Activated CD4-positive, alpha-beta T cell treated with anti-CD3 and anti-CD28 coated beads, Interleukin-2, Interleukin-4, amounts not matched to agents 100 ng/mL and 50 ng/mL, durations not matched to agents 16 hours and 8 hours (primary cell): ENCODE measurements around the gene TMPRSS3.

ENCODE experiments used
- DNase-seq: peaks from one replicate; pipeline ENCODE4 v3.0.0-alpha.2; 2020; ENCODE audit warnings: low spot score

TMPRSS3 gene

GRCh38 chr21:42395905-42396651 is at the start of gene TMPRSS3:
Gene TMPRSS3, minus strand, starts transcription at chr21:42396052. Its CDS starts 635 bp downstream, at chr21:42395417.
- DNase-seq = no peak

- no peak for DNase-seq
Measured at GRCh38 chr21:42445311-42445710, 49.5 kb upstream of the TMPRSS3 start.

- no peak for DNase-seq
Measured at GRCh38 chr21:42444745-42445059, 48.9 kb upstream of the TMPRSS3 start.

- no peak for DNase-seq
Measured at GRCh38 chr21:42443876-42444744, 48.3 kb upstream of the TMPRSS3 start.

GRCh38 chr21:42443181-42443785 is 47.4 kb upstream of the TMPRSS3 start:
- no peak for DNase-seq

- no peak for DNase-seq
Measured at GRCh38 chr21:42441963-42442362, 46.1 kb upstream of the TMPRSS3 start.

- no peak for DNase-seq
Measured at GRCh38 chr21:42440187-42440792, 44.4 kb upstream of the TMPRSS3 start.

GRCh38 chr21:42439284-42440186 is 43.7 kb upstream of the TMPRSS3 start:
- DNase-seq = no peak

- DNase-seq = no peak
Measured at GRCh38 chr21:42438316-42439205, 42.7 kb upstream of the TMPRSS3 start.

GRCh38 chr21:42437786-42438185 is 41.9 kb upstream of the TMPRSS3 start:
- no peak for DNase-seq

- no peak for DNase-seq
Measured at GRCh38 chr21:42436914-42437313, 41.1 kb upstream of the TMPRSS3 start.

GRCh38 chr21:42435833-42436232 is 40.0 kb upstream of the TMPRSS3 start:
- DNase-seq = no peak

- no peak for DNase-seq
Measured at GRCh38 chr21:42435401-42435800, 39.5 kb upstream of the TMPRSS3 start.

- DNase-seq = no peak
Measured at GRCh38 chr21:42434884-42435283, 39.0 kb upstream of the TMPRSS3 start.

GRCh38 chr21:42433946-42434551 is 38.2 kb upstream of the TMPRSS3 start:
- no peak for DNase-seq

GRCh38 chr21:42432695-42433094 is 36.8 kb upstream of the TMPRSS3 start:
- no peak for DNase-seq

- DNase-seq = no peak
Measured at GRCh38 chr21:42431196-42431595, 35.3 kb upstream of the TMPRSS3 start.

GRCh38 chr21:42430521-42430920 is 34.7 kb upstream of the TMPRSS3 start:
- DNase-seq = no peak

GRCh38 chr21:42429856-42430255 is 34.0 kb upstream of the TMPRSS3 start:
- DNase-seq = no peak

GRCh38 chr21:42429021-42429420 is 33.2 kb upstream of the TMPRSS3 start:
- no peak for DNase-seq
